GM12801 (cell line): ENCODE data around the gene TOM1.

Source experiments
- CTCF ChIP-seq: IDR thresholded peaks from one replicate; pipeline ENCODE4 v1.5.1; 2011; ENCODE audit warnings: control low read depth; ENCODE audit not compliant: insufficient read length; ENCODE audit errors: extremely low read depth

Gene TOM1

DNA sequence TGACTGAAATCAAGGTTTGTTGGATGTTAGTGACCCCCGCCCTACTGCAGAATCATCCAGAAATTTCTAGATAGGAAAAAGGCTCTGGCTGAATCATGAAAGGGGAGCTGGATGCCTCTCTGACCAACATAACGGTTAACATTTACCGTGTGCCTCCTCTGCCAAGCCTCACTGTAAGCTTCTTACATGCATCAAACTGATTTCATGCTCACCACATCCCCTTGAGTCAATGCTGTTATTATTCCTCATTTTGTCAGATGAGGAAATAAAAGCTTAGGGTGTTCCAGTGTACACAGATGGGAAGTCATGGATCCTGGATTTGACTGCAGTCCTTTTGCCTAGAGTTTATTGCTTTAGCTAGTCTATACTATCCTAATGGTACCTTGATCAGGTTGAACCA lies 75.3 kb downstream of the TOM1 start:
- TF ChIP-seq CTCF: no peak

GRCh38 chr22:35375526-35375925 lies 75.8 kb downstream of the TOM1 start:
- TF ChIP-seq CTCF: no peak

- no peak for TF ChIP-seq CTCF
Observed at GRCh38 chr22:35376728-35377472, 77.2 kb downstream of the TOM1 start.

DNA sequence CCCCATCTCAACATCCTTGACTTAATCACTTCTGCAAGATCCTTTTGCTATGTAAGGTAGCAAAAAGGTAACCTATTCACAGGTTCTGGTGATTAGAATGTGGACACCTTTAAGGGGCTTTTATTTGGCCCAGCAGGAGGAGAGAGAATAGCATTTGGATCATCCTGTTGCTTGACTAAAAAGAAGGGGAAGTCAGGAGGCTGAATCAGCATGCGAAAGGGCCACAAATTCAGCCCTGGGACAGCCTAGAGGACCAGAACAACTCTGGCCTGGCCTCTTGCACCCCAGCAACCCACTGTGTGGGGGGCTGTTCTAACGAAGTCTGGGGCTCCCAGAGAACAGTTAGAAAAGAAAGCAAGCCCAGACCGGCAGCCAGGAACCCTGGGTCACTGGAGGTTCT lies 78.0 kb downstream of the TOM1 start:
- TF ChIP-seq CTCF: no peak

GRCh38 chr22:35378621-35379020 lies 78.9 kb downstream of the TOM1 start:
- TF ChIP-seq CTCF: no peak

- no peak for TF ChIP-seq CTCF
Observed at GRCh38 chr22:35379146-35379993, 79.7 kb downstream of the TOM1 start.

DNA sequence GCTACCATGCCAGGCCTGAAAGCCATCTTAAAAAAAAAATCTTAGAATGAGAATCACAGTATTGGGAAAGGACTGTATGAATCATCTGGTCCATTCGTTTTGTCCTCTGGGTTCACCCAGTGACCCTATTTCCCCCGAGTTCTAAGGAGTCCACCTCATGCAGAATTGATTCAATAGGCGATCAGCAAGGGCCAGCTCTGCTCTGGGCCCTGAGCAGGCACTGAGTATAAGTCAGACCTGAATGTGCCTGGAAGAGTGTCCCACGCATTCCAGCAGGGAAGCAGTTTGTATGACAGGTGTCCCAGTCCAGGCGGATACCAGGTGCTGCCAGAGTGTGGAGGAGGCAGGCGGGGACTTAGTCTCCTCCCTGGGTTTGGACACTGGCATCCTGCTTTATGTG lies 80.3 kb downstream of the TOM1 start:
- no peak for TF ChIP-seq CTCF
